Left ventricle myocardium inferior (tissue), 1 donor: ENCODE measurements around the gene PLA2G4B. TPM values are rescaled to one million over a fixed set of nuclear protein-coding genes. Genes with fewer than 3 reads are reported as not detected.
A peak's percentile ranks its signal among the peaks of the same experiment; 100 is the strongest.

Experiments used
- DNase-seq: peaks from one replicate; pipeline ENCODE4 v3.0.0-alpha.2; 2020
- H3K27ac ChIP-seq: fragments of 200-600 bp; replicated peaks from 2 replicates; pipeline ENCODE4 v1.8.0; 2021
- H3K27me3 ChIP-seq: fragments of 200-600 bp; 2 replicates; pipeline ENCODE4 v1.8.0; 2021; ENCODE audit warnings: low read depth
- H3K36me3 ChIP-seq: fragments of 200-600 bp; 2 replicates; pipeline ENCODE4 v1.8.0; 2021
- H3K4me1 ChIP-seq: fragments of 200-600 bp; 2 replicates; pipeline ENCODE4 v1.8.0; 2021
- H3K4me3 ChIP-seq: fragments of 200-600 bp; 2 replicates; pipeline ENCODE4 v1.8.0; 2021; ENCODE audit warnings: mild to moderate bottlenecking, moderate library complexity
- H3K9me3 ChIP-seq: fragments of 200-600 bp; replicated peaks from 2 replicates; pipeline ENCODE4 v1.8.0; 2021
- CTCF ChIP-seq: fragments of 200-600 bp; IDR thresholded peaks from 2 replicates; pipeline ENCODE4 v1.8.0; 2021; ENCODE audit warnings: antibody characterized with exemption, mild to moderate bottlenecking, borderline replicate concordance
- intact Hi-C: fragments of 100-400 bp; cut with micrococcal nuclease; formaldehyde crosslinking; loops from one replicate; pipeline ENCODE4 v1.11.0; 2022
- total RNA-seq: library from RNA; stranded (reverse); fragmentation: NEBNext Ultra II Directional; extraction: Animal tissue kit (Norgen Biotek cat#: 25700); gene quantifications from one replicate; pipeline ENCODE4 v1.2.1, GENCODE V29; 2021
- donor health status: DM: no; HTN: yes; CAD: no; lungs with severe emphysema.

The PLA2G4B gene
- total RNA-seq, 1 donor from 2014 or later, result 3.8 TPM

GRCh38 chr15:41791547-41791937 lies 47.1 kb upstream of the PLA2G4B start:
- intact Hi-C loops, result no loop called here

DNA sequence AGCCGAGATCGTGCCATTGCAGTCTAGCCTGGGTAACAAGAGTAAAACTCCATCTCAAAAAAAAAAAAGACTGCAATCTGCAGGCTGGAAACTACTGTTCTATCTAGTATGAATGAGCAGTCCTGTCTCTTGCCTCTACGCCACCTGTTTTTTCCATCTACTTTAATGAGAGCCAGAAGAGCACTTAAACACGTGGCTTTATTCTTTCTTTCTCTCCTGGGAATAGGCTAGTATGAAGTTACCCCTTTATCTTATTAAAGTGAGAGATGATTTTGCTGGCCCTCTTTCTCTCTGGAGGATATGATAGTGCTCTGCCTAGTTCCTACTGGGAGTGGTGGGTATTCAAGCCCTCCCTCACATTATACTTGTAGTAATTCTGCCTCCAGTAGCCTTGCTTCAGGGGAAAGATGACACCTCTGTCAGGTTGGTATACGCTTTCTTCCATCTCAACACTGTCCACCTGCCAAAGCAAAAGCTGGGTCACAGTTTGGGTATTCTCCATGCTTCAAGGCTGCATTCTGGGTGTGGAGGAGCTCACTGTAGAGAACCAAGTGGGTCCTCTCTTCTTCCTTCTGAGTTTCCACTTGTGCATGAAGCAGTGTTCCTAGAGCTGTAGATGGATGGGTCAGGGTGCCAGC lies 46.5 kb upstream of the PLA2G4B start:
- Histone ChIP-seq H3K27ac (peak overlapping the region; percentile 69), H3K4me3 (no peak overlapping the region), H3K27me3 (no peaks in the 10 kb centered on the region), H3K4me1 (peaks cover 67% of the 10 kb centered on the region), H3K36me3 (no peaks in the 10 kb centered on the region), H3K9me3 (no peaks in the 10 kb centered on the region)
- intact Hi-C loops, result no loop called here
- TF ChIP-seq CTCF, result no peak
- DNase-seq, result no peak

More at GRCh38 chr15:41791547-41791937, 47.1 kb upstream of the PLA2G4B start:
- H3K36me3 ChIP-seq, result no peaks in the 10 kb centered on the region
- no peaks in the 10 kb centered on the region for H3K9me3 ChIP-seq
- H3K4me3 ChIP-seq, result no peak overlapping the region
- TF ChIP-seq CTCF, result no peak
- H3K27ac ChIP-seq, result peak overlapping the region; percentile 69
- H3K27me3 ChIP-seq, result no peaks in the 10 kb centered on the region
- no peak for DNase-seq
- H3K4me1 ChIP-seq, result peaks cover 61% of the 10 kb centered on the region

- intact Hi-C loops, result no loop called here
- TF ChIP-seq CTCF, result no peak
- H3K9me3 ChIP-seq, result no peaks in the 10 kb centered on the region
- no peak overlapping the region for H3K4me3 ChIP-seq
- no peak for DNase-seq
- no peaks in the 10 kb centered on the region for H3K36me3 ChIP-seq
- H3K27ac ChIP-seq, result no peak overlapping the region
- no peaks in the 10 kb centered on the region for H3K27me3 ChIP-seq
- H3K4me1 ChIP-seq, result peaks cover 73% of the 10 kb centered on the region
Observed at GRCh38 chr15:41794081-41794480, 44.6 kb upstream of the PLA2G4B start.

GRCh38 chr15:41795996-41796856 lies 42.4 kb upstream of the PLA2G4B start:
- H3K27me3 ChIP-seq, result no peaks in the 10 kb centered on the region
- no peak for DNase-seq
- H3K4me1 ChIP-seq, result peaks cover 56% of the 10 kb centered on the region
- H3K9me3 ChIP-seq, result no peaks in the 10 kb centered on the region
- H3K27ac ChIP-seq, result peak overlapping the region; percentile 45
- intact Hi-C loops, result no loop called here
- no peak overlapping the region for H3K4me3 ChIP-seq
- H3K36me3 ChIP-seq, result peaks cover 14% of the 10 kb centered on the region
- no peak for TF ChIP-seq CTCF

DNA sequence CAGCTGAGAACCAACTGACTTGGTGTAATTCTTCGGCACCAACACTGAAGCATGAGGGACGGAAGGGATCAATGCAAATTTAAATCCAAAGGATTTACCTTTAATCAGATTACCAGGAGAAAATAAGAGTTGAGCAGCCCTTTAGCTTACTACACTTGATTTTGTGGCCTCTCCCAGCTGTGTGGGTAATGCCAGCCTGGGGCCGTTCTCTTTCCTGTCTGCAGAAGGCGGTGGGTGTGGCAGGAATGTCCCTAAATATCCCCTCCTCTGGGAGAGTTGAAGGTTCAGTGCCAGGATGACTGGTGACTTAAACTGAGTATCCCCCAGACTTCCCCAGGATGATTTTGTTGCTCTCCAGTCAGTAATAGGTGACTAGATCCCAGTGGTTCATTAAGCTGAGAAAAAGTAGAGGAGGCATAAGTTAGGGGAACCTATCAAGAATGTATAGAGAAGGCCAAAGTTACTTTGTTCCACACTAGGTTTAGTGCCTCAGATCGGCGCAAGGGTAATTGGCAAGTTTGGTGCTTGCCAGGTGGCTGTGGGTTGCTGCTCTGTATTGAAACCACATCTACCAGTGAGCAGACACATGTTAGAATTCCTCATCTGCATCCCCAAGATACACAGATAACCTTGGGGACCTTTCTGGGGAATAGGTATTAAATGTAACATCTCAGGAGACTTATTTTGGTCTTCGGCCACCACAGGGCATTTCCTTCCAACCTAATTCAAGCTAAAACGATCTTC lies 41.3 kb upstream of the PLA2G4B start:
- H3K27ac ChIP-seq, result no peak overlapping the region

More for the DNA sequence above, 41.3 kb upstream of the PLA2G4B start:
- H3K4me1 ChIP-seq, result peaks cover 45% of the 10 kb centered on the region
- no peak for TF ChIP-seq CTCF
- no peak overlapping the region for H3K4me3 ChIP-seq
- H3K36me3 ChIP-seq, result peaks cover 22% of the 10 kb centered on the region
- intact Hi-C loops, result no loop called here
- H3K27me3 ChIP-seq, result no peaks in the 10 kb centered on the region
- H3K9me3 ChIP-seq, result no peaks in the 10 kb centered on the region
- DNase-seq, result no peak
